ENCODE measurements around the gene MCEMP1. TPM values are rescaled to one million over a fixed set of nuclear protein-coding genes. Genes with fewer than 3 reads are reported as not detected.

The MCEMP1 gene
- total RNA-seq, 4 donors from 2014 or later = 0.29 to 0.97 TPM; not detected in 2

DNA sequence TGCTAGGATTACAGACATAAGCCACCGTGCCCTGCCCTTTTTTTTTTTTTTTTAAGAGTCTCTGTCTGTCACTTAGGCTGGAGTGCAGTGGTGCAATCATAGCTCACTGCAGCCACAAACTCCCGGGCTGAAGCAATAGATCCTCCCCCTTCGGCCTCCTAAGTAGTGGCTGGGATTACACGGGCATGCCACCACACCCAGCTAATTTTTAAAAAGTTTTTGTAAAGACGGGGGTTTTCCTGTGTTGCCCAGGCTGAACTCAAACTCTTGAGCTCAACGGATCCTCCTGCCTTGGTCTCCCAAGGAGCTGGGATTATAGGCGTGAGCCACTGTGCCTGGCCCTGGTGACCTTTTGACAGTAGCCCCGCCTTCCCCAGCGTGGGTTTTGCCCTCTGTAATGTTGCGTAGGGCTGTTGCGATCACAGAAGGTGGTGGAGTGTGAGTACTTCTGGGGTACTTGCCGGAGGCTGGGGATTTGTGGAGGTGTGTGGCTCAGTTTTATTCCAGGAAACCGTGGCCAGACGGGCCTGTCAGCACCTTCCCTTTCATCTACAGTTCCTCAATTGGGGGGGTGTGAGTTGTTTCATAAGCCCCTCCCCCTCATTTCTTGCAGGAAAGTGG is 19.6 kb upstream of the MCEMP1 start:
- Histone ChIP-seq H3K4me3 (no peak overlapping the region), H3K27me3 (peaks cover 0 to 12% (median 0%) of the 10 kb centered on the region in 4 donors), H3K36me3 (no peaks in the 10 kb centered on the region), H3K27ac (peak overlapping the region in 1 of 4 donors; percentile 33), H3K9me3 (no peaks in the 10 kb centered on the region), H3K4me1 (peaks cover 0 to 22% (median 4%) of the 10 kb centered on the region in 3 donors)
- WGBS, 2 donors = 27 to 31% methylated on average over 10 to 12 of the region's 14 CpGs
- TF ChIP-seq, protein P1, sequence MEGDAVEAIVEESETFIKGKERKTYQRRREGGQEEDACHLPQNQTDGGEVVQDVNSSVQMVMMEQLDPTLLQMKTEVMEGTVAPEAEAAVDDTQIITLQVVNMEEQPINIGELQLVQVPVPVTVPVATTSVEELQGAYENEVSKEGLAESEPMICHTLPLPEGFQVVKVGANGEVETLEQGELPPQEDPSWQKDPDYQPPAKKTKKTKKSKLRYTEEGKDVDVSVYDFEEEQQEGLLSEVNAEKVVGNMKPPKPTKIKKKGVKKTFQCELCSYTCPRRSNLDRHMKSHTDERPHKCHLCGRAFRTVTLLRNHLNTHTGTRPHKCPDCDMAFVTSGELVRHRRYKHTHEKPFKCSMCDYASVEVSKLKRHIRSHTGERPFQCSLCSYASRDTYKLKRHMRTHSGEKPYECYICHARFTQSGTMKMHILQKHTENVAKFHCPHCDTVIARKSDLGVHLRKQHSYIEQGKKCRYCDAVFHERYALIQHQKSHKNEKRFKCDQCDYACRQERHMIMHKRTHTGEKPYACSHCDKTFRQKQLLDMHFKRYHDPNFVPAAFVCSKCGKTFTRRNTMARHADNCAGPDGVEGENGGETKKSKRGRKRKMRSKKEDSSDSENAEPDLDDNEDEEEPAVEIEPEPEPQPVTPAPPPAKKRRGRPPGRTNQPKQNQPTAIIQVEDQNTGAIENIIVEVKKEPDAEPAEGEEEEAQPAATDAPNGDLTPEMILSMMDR (IDR thresholded peaks at IDR 0.05) = no peak
- no peak for TF ChIP-seq POLR2A (IDR thresholded peaks at IDR 0.05)
- no peak for DNase-seq
- intact Hi-C loops (cut with DNase I) = no loop called here

DNA sequence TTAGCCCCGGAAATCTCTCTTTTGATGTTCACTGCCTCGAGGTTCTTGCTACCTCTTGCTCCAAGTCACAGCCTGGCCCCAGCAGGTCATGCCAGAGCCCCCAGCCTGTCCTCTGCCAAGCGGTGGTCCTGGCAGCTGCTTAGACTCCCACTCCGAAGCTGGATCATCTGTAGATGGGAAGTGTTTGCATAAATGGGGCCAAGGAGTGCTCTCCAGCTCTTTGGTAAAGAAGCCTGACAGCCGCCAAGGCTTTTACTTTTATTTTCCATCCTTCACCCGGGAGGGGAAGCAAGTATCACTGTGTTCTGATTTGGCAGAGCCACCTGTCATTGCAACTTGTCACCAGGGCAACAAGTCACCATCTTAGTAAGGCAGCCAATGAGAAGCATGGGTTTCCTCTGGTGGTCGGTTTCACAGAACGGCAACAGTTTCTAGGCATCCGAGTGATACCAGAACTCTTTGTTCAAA is 18.6 kb upstream of the MCEMP1 start:
- Histone ChIP-seq H3K27me3 (peaks cover 0 to 16% (median 0%) of the 10 kb centered on the region in 4 donors), H3K4me1 (peaks cover 0 to 17% (median 0%) of the 10 kb centered on the region in 3 donors), H3K4me3 (no peak overlapping the region), H3K27ac (no peak overlapping the region), H3K9me3 (no peaks in the 10 kb centered on the region), H3K36me3 (no peaks in the 10 kb centered on the region)
- no peak for DNase-seq
- TF ChIP-seq POLR2A (IDR thresholded peaks at IDR 0.05) = no peak
- TF ChIP-seq, protein P1 (IDR thresholded peaks at IDR 0.05) = no peak
- intact Hi-C loops (cut with DNase I) = no loop called here
- WGBS, 2 donors = 24 to 27% methylated on average over 5 to 6 of the region's 9 CpGs

DNA sequence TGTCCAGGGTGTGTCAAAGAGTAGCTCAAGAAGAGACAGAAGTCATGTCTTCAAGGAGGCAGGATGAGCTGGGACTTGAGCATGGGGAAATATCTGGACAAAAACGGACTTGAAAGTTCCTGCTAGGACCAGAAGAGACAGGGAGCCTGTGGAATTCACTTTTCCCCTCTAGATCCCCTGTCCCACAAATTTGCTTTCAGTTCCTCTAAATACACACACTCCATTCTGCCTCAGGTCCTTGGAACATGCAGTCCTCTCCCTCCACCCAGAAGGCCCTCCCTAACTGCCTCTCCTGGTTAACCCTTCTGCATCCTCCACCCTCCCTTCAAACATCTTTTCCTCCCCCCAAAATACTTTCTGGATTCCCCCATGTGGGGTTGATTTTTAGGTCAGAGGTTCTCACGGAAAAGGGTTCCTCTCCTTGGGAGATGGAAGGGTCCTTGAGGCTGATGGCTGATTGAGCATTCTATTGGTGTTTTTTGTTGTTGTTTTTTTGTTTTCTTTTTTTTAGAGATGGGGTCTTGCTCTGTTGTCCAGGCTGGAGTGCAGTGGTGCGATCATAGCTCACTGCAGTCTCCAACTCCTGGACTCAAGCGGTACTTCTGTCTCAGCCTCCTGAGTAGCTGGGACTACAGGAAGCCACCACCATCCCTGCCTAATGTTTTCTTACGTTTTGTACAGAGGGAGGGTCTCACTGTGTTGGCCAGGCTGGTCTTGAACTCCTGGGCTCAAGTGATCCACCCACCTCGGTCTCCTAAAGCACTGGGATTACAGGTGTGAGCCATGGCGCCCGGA is 14.9 kb upstream of the MCEMP1 start:
- 62 to 68% methylated on average over 7 to 8 of the region's 8 CpGs for WGBS, 2 donors

DNA sequence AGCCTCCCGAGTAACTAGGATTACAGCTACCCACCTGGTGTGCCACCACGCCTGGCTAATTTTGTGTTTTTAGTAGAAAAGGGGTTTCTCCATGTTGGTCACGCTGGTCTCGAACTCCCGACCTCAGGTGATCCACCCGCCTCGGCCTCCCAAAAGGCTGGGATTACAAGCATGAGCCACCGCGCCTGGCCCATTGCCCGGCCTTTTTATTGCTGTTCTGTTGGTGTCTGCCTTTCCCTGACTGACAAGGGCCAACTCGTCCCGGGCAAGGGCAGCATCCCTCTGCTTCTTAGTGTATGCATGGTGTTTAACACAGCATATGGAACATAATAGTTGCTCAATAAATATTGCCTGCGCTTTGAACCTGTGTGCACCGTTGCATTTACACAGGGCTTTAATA is 14.2 kb upstream of the MCEMP1 start:
- no peak overlapping the region for H3K27ac ChIP-seq
- H3K9me3 ChIP-seq = no peaks in the 10 kb centered on the region
- H3K27me3 ChIP-seq = peaks cover 0 to 47% (median 0%) of the 10 kb centered on the region in 4 donors
- H3K4me1 ChIP-seq = peaks cover 0 to 5% (median 0%) of the 10 kb centered on the region in 3 donors
- 56 to 73% methylated on average over 12 to 14 of the region's 14 CpGs for WGBS, 2 donors
- TF ChIP-seq POLR2A (IDR thresholded peaks at IDR 0.05) = no peak
- TF ChIP-seq, protein P1 (IDR thresholded peaks at IDR 0.05) = no peak
- H3K4me3 ChIP-seq = no peak overlapping the region
- intact Hi-C loops (cut with DNase I) = no loop called here
- no peaks in the 10 kb centered on the region for H3K36me3 ChIP-seq
- DNase-seq = no peak

More for the DNA sequence above, 14.9 kb upstream of the MCEMP1 start:
- H3K36me3 ChIP-seq = no peaks in the 10 kb centered on the region
- TF ChIP-seq, protein P1 (IDR thresholded peaks at IDR 0.05) = no peak
- TF ChIP-seq POLR2A (IDR thresholded peaks at IDR 0.05) = no peak
- no peak overlapping the region for H3K4me3 ChIP-seq
- H3K27ac ChIP-seq = no peak overlapping the region
- no peak for DNase-seq
- intact Hi-C loops (cut with DNase I) = no loop called here
- H3K27me3 ChIP-seq = peaks cover 0 to 42% (median 0%) of the 10 kb centered on the region in 4 donors
- H3K4me1 ChIP-seq = peaks cover 0 to 10% (median 0%) of the 10 kb centered on the region in 3 donors
- no peaks in the 10 kb centered on the region for H3K9me3 ChIP-seq

DNA sequence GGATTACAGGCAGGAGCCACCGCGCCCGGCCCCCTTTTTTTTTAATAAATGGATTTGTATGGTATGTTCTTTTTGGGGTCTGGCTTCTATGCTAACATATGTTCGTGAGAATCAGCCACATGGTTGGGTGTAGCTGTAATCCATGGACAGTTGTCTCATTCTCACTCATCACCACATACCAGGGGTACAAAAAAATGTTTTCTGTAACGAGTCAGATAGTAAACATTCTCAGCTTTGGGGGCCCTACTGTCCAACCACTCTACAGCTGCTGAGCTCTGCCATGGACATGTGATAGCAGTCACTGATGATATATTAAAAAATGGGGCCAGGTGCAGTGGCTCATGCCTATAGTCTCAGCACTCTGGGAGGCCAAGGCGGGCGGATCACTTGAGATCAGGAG is 13.2 kb upstream of the MCEMP1 start:
- Histone ChIP-seq H3K4me1 (peaks cover 0 to 3% (median 0%) of the 10 kb centered on the region in 3 donors), H3K9me3 (no peaks in the 10 kb centered on the region), H3K27ac (no peak overlapping the region), H3K36me3 (no peaks in the 10 kb centered on the region), H3K27me3 (peaks cover 0 to 49% (median 0%) of the 10 kb centered on the region in 4 donors), H3K4me3 (no peak overlapping the region)
- DNase-seq = no peak
- no peak for TF ChIP-seq POLR2A (IDR thresholded peaks at IDR 0.05)
- 74 to 75% methylated on average over 6 to 7 of the region's 7 CpGs for WGBS, 2 donors
- intact Hi-C loops (cut with DNase I) = no loop called here

Data from esophagus squamous epithelium (tissue), 5 donors.